NCI-H146 (cell line): ENCODE data around the gene SULT1A2.
A peak's percentile ranks its signal among the peaks of the same experiment; 100 is the strongest.
"Not testable (repeated sequence)": the region's sequence is repeated elsewhere in the genome, so short reads cannot be mapped to it uniquely, and the experiment has no call there.

Source experiments
- DNase-seq: peaks from one replicate; lab custom pipeline; 2025; lab: John Stamatoyannopoulos, UW

The SULT1A2 gene

GRCh38 chr16:28596840-28597691 is at the start of gene SULT1A2:
Gene SULT1A2 (minus strand): TSS chr16:28597050. CDS start chr16:28595930, 1,120 bp downstream.
- no peak for DNase-seq

GRCh38 chr16:28639959-28640358 is 43.1 kb upstream of the SULT1A2 start:
- not testable (repeated sequence) for DNase-seq

GRCh38 chr16:28638359-28638758 is 41.5 kb upstream of the SULT1A2 start:
- DNase-seq: not testable (repeated sequence)

GRCh38 chr16:28637765-28638164 is 40.9 kb upstream of the SULT1A2 start, which contains the start of gene NPIPB8:
Gene NPIPB8 (plus strand): TSS chr16:28638065. CDS start chr16:28638361, 296 bp downstream.
- not testable (repeated sequence) for DNase-seq

GRCh38 chr16:28636093-28636823 is 39.4 kb upstream of the SULT1A2 start:
- DNase-seq: not testable (repeated sequence)

- DNase-seq: not testable (repeated sequence)
These were observed 34.1 kb upstream of the SULT1A2 start for GRCh38 chr16:28630905-28631304.

GRCh38 chr16:28623172-28623711 is 26.4 kb upstream of the SULT1A2 start:
- peak; percentile 97 for DNase-seq

GRCh38 chr16:28622532-28623171 is 25.8 kb upstream of the SULT1A2 start:
- peak; percentile 48 for DNase-seq

- no peak for DNase-seq
These were observed 24.8 kb upstream of the SULT1A2 start for GRCh38 chr16:28621481-28622155.

GRCh38 chr16:28620316-28620715 is 23.5 kb upstream of the SULT1A2 start:
- DNase-seq: not testable (repeated sequence)

- DNase-seq: no peak
These were observed 21.0 kb upstream of the SULT1A2 start for GRCh38 chr16:28617874-28618273.

- DNase-seq: no peak
These were observed 19.8 kb upstream of the SULT1A2 start for GRCh38 chr16:28616636-28617035.

GRCh38 chr16:28616224-28616577 is 19.4 kb upstream of the SULT1A2 start:
- DNase-seq: not testable (repeated sequence)

- DNase-seq: peak; percentile 78
These were observed 18.8 kb upstream of the SULT1A2 start for GRCh38 chr16:28615486-28616223.

GRCh38 chr16:28614561-28614960 is 17.7 kb upstream of the SULT1A2 start:
- DNase-seq: not testable (repeated sequence)

GRCh38 chr16:28613912-28614311 is 17.1 kb upstream of the SULT1A2 start:
- peak; percentile 62 for DNase-seq

GRCh38 chr16:28612359-28613280 is 15.8 kb upstream of the SULT1A2 start:
- DNase-seq: not testable (repeated sequence)

GRCh38 chr16:28610595-28611191 is 13.8 kb upstream of the SULT1A2 start:
- no peak for DNase-seq
